A673 (cell line): Measurements from ENCODE around the gene INSR. TPM values are rescaled to one million over a fixed set of nuclear protein-coding genes. Genes with fewer than 3 reads are reported as not detected.
"Not testable (repeated sequence)": the region's sequence is repeated elsewhere in the genome, so short reads cannot be mapped to it uniquely, and the experiment has no call there.

Experiments used
- BruUV-seq: library from RNA; stranded (reverse); fragments of 400-500 nt; replicated peaks from 2 replicates; lab custom pipeline; 2021; lab: Mats Ljungman, UMichigan
- CTCF ChIA-PET: fragments of 300-600 bp; sonication (Branson Sonifier 250); formaldehyde crosslinking; loops from one replicate; lab custom pipeline; 2022; ENCODE audit warnings: antibody characterized with exemption; lab: Charles Lee
- POLR2A ChIA-PET: fragments of 300-600 bp; sonication (Branson Sonifier 250); formaldehyde crosslinking; loops from one replicate; lab custom pipeline; 2022; ENCODE audit warnings: antibody characterized with exemption; ENCODE audit not compliant: low non-redundant PET; lab: Charles Lee
- DNase-seq: peaks from one replicate; pipeline ENCODE4 v3.0.0-alpha.2; 2015; ENCODE audit warnings: low spot score
- H3K27ac ChIP-seq: fragments of 200-600 bp; sonication (generic); 2 replicates; pipeline ENCODE4 v1.5.1; 2016; ENCODE audit warnings: mixed run types, low read depth, mild to moderate bottlenecking, mixed read lengths, antibody characterized with exemption, low read length; ENCODE audit not compliant: poor library complexity, severe bottlenecking
- H3K27me3 ChIP-seq: fragments of 200-600 bp; sonication (generic); replicated peaks from 2 replicates; pipeline ENCODE4 v1.6.1; 2017; ENCODE audit warnings: mixed run types, low read depth, mild to moderate bottlenecking, mixed read lengths, antibody characterized with exemption, low read length; ENCODE audit not compliant: insufficient read depth, poor library complexity
- H3K36me3 ChIP-seq: fragments of 200-600 bp; sonication (generic); 2 replicates; pipeline ENCODE4 v1.6.1; 2016; ENCODE audit warnings: mixed run types, mild to moderate bottlenecking, mixed read lengths, antibody characterized with exemption, low read length; ENCODE audit not compliant: insufficient read depth, poor library complexity, severe bottlenecking
- H3K4me1 ChIP-seq: fragments of 200-600 bp; sonication (generic); 2 replicates; pipeline ENCODE4 v1.6.1; 2017; ENCODE audit warnings: mixed run types, mild to moderate bottlenecking, mixed read lengths, antibody characterized with exemption, low read length; ENCODE audit not compliant: insufficient read depth, poor library complexity, severe bottlenecking
- H3K4me3 ChIP-seq: fragments of 200-600 bp; sonication (generic); 2 replicates; pipeline ENCODE4 v1.5.1; 2016; ENCODE audit warnings: low read depth, mixed run types, mild to moderate bottlenecking, mixed read lengths, low read length; ENCODE audit not compliant: poor library complexity, severe bottlenecking
- H3K9me3 ChIP-seq: fragments of 200-600 bp; sonication (generic); 2 replicates; pipeline ENCODE4 v1.6.1; 2016; ENCODE audit warnings: mixed run types, low read depth, mild to moderate bottlenecking, mixed read lengths, antibody characterized with exemption, low read length; ENCODE audit not compliant: poor library complexity, severe bottlenecking
- CTCF ChIP-seq: fragments of 300-800, 200-600 bp; sonication (generic); conservative IDR thresholded peaks from 2 replicates; pipeline ENCODE4 v1.5.1; 2017; ENCODE audit warnings: low read depth, mild to moderate bottlenecking, antibody characterized with exemption, low read length, moderate library complexity, mixed read lengths
- EZH2 ChIP-seq: fragments of 200-600 bp; sonication (generic); IDR thresholded peaks from 2 replicates; pipeline ENCODE4 v1.6.1; 2017; ENCODE audit warnings: borderline replicate concordance, low read depth, mild to moderate bottlenecking, mixed read lengths, antibody characterized with exemption, low read length; ENCODE audit not compliant: poor library complexity, severe bottlenecking
- intact Hi-C: fragments of 100-400 bp; cut with micrococcal nuclease; formaldehyde crosslinking; loops from one replicate; pipeline ENCODE4 v1.10.0; 2022; ENCODE audit not compliant: unreplicated experiment
- total RNA-seq: library from RNA; stranded (reverse); gene quantifications from 2 replicates; pipeline ENCODE4 v1.2.3, GENCODE V29; 2021

The INSR gene
- total RNA-seq, 1 experiment from 2014 or later: 12.9 TPM

GRCh38 chr19:7211191-7211951 is 82.8 kb downstream of the INSR start:
- Histone ChIP-seq H3K4me3 (no peak overlapping the region), H3K9me3 (no peaks in the 10 kb centered on the region), H3K27me3 (no peaks in the 10 kb centered on the region), H3K36me3 (no peaks in the 10 kb centered on the region), H3K4me1 (no peaks in the 10 kb centered on the region), H3K27ac (no peak overlapping the region)
- intact Hi-C loops: no loop called here
- CTCF ChIA-PET: no interaction called here
- no TSS peak for BruUV-seq
- TF ChIP-seq CTCF (no peak), EZH2 (no peak)
- no peak for DNase-seq
- POLR2A ChIA-PET: interaction anchor here (0.5 kb wide), 1 partner anchor 355 kb away, joined by 3 read pairs; no protein-coding TSS in a partner anchor

- no TSS peak for BruUV-seq
- ChIA-PET POLR2A (no interaction called here), CTCF (no interaction called here)
- no peak for TF ChIP-seq EZH2
- H3K27ac ChIP-seq: no peak overlapping the region
- no peak for DNase-seq
- H3K9me3 ChIP-seq: no peaks in the 10 kb centered on the region
- no peaks in the 10 kb centered on the region for H3K4me1 ChIP-seq
- intact Hi-C loops: no loop called here
- no peaks in the 10 kb centered on the region for H3K36me3 ChIP-seq
- H3K27me3 ChIP-seq: no peaks in the 10 kb centered on the region
- H3K4me3 ChIP-seq: no peak overlapping the region
These were observed 83.9 kb downstream of the INSR start for GRCh38 chr19:7210359-7210758.

GRCh38 chr19:7209597-7210325 is 84.5 kb downstream of the INSR start:
- H3K9me3 ChIP-seq, DNase-seq, H3K36me3 ChIP-seq, H3K27me3 ChIP-seq, POLR2A ChIA-PET, H3K4me3 ChIP-seq, BruUV-seq, H3K4me1 ChIP-seq, H3K27ac ChIP-seq, intact Hi-C loops: not testable (repeated sequence)
- CTCF ChIA-PET: interaction anchor here (0.6 kb wide), 1 partner anchor 144 kb away, joined by 3 read pairs; no protein-coding TSS in a partner anchor

GRCh38 chr19:7209036-7209435 is 85.2 kb downstream of the INSR start:
- CTCF ChIA-PET: interaction anchor here (0.6 kb wide), 1 partner anchor 145 kb away, joined by 3 read pairs; no protein-coding TSS in a partner anchor
- POLR2A ChIA-PET, DNase-seq, H3K27ac ChIP-seq, BruUV-seq, H3K4me3 ChIP-seq, H3K9me3 ChIP-seq, H3K4me1 ChIP-seq, H3K27me3 ChIP-seq, intact Hi-C loops, H3K36me3 ChIP-seq: not testable (repeated sequence)
